PC-9 (cell line): ENCODE data around the gene SMARCAD1. TPM values are rescaled to one million over a fixed set of nuclear protein-coding genes. Genes with fewer than 3 reads are reported as not detected.

Source experiments
- BruUV-seq: library from RNA; stranded (reverse); fragments of 400-500 nt; replicated peaks from 2 replicates; lab custom pipeline; 2021; lab: Mats Ljungman, UMichigan
- CTCF ChIA-PET: fragments of 300-600 bp; sonication (Branson Sonifier 250); formaldehyde crosslinking; loops from one replicate; lab custom pipeline; 2022; ENCODE audit warnings: antibody characterized with exemption; lab: Charles Lee
- POLR2A ChIA-PET: fragments of 300-600 bp; sonication (Branson Sonifier 250); formaldehyde crosslinking; loops from one replicate; lab custom pipeline; 2022; ENCODE audit warnings: antibody characterized with exemption; ENCODE audit not compliant: unreplicated experiment; lab: Charles Lee
- DNase-seq, 2 experiments: peaks; one replicate each; pipeline versions ENCODE4 v3.0.0 to v3.0.0-alpha.2; 2015 to 2022; ENCODE audit warnings: mixed read lengths in 1 of 2
- H2AFZ ChIP-seq: fragments of 200-600 bp; sonication (generic); 2 replicates; pipeline ENCODE4 v1.8.1; 2017; ENCODE audit warnings: antibody characterized with exemption
- H3F3A ChIP-seq: fragments of 200-600 bp; sonication (generic); 2 replicates; pipeline ENCODE4 v1.8.1; 2017; ENCODE audit warnings: antibody characterized with exemption, mild to moderate bottlenecking, low read depth; ENCODE audit not compliant: insufficient read depth
- H3K27ac ChIP-seq: fragments of 200-600 bp; sonication (generic); 2 replicates; pipeline ENCODE4 v1.6.1; 2016; ENCODE audit warnings: mixed run types
- H3K27me3 ChIP-seq: fragments of 200-600 bp; sonication (generic); 2 replicates; pipeline ENCODE4 v1.6.1; 2016; ENCODE audit warnings: low read depth, mixed run types; ENCODE audit not compliant: insufficient read depth
- H3K36me3 ChIP-seq: fragments of 200-600 bp; sonication (generic); 2 replicates; pipeline ENCODE4 v1.6.1; 2016; ENCODE audit warnings: low read depth, mixed run types
- H3K4me1 ChIP-seq: fragments of 200-600 bp; sonication (generic); replicated peaks from 2 replicates; pipeline ENCODE4 v1.6.1; 2016; ENCODE audit warnings: mixed run types; ENCODE audit not compliant: insufficient read depth
- H3K4me2 ChIP-seq: fragments of 200-600 bp; sonication (generic); 2 replicates; pipeline ENCODE4 v1.6.1; 2017; ENCODE audit warnings: mixed run types
- H3K4me3 ChIP-seq: fragments of 200-600 bp; sonication (generic); 2 replicates; pipeline ENCODE4 v1.6.1; 2016; ENCODE audit warnings: mixed run types
- H3K79me2 ChIP-seq: fragments of 200-600 bp; sonication (generic); 2 replicates; pipeline ENCODE4 v1.6.1; 2017; ENCODE audit warnings: low read depth, mixed run types
- H3K9me2 ChIP-seq: fragments of 200-600 bp; sonication (generic); 2 replicates; pipeline ENCODE4 v1.8.1; 2017; ENCODE audit warnings: mild to moderate bottlenecking; ENCODE audit not compliant: insufficient read depth
- H3K9me3 ChIP-seq: fragments of 200-600 bp; sonication (generic); 2 replicates; pipeline ENCODE4 v1.8.1; 2016; ENCODE audit warnings: low read depth; ENCODE audit not compliant: insufficient read depth
- H4K20me1 ChIP-seq: fragments of 200-600 bp; sonication (generic); 2 replicates; pipeline ENCODE4 v1.8.1; 2017; ENCODE audit not compliant: insufficient read depth
- EZH2 ChIP-seq: fragments of 200-600 bp; sonication (generic); IDR thresholded peaks from 2 replicates; pipeline ENCODE4 v1.8.0; 2017; ENCODE audit warnings: antibody characterized with exemption, low read depth
- intact Hi-C: fragments of 100-400 bp; cut with micrococcal nuclease; formaldehyde crosslinking; loops from one replicate; pipeline ENCODE4 v1.10.0; 2022; ENCODE audit not compliant: unreplicated experiment
- total RNA-seq: library from RNA; stranded (reverse); gene quantifications from 2 replicates; pipeline ENCODE4 v1.2.3, GENCODE V29; 2021
- TF ChIP-seq, protein P1 (sequence below): fragments of 200-600 bp; sonication (generic); conservative IDR thresholded peaks from 2 replicates; pipeline ENCODE4 v1.6.1; 2017; ENCODE audit warnings: mixed run types, antibody characterized with exemption, mild to moderate bottlenecking, moderate library complexity

SMARCAD1 gene
- total RNA-seq, 1 experiment from 2014 or later = 17.1 TPM

DNA sequence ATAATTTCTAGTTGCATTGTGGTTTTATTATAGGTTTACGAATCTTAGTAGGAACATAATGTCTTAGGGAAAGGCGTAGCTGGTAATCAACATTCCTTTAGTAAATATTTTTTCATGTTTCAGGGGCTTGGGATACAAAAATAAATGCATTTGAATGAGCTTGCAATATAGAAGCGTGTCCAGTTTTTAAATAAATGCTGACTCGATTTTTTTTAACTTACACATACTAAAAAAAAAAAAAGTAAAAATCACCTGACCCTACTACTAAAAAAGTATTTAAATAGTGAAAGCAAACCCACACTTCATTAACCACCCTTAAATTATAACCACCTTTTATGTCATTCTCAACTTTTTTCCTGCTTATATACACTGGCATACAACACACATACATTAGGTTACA is 29.6 kb downstream of the SMARCAD1 start:
- Histone ChIP-seq H3K79me2 (no peaks in the 10 kb centered on the region), H3K4me2 (no peak overlapping the region), H3K27me3 (no peaks in the 10 kb centered on the region), H3K4me3 (no peak overlapping the region), H3K27ac (no peak overlapping the region), H3K9me2 (no peaks in the 10 kb centered on the region), H4K20me1 (no peaks in the 10 kb centered on the region), H3F3A (no peaks in the 10 kb centered on the region), H3K9me3 (no peaks in the 10 kb centered on the region), H2AFZ (no peak overlapping the region), H3K36me3 (peaks cover 5% of the 10 kb centered on the region; the same call in 1 of the 2 replicates), H3K4me1 (no peaks in the 10 kb centered on the region)
- intact Hi-C loops = no loop called here
- CTCF ChIA-PET = no interaction called here
- DNase-seq = no peak
- no TSS peak for BruUV-seq
- POLR2A ChIA-PET = no interaction called here
- no peak for TF ChIP-seq EZH2
- TF ChIP-seq, protein P1, sequence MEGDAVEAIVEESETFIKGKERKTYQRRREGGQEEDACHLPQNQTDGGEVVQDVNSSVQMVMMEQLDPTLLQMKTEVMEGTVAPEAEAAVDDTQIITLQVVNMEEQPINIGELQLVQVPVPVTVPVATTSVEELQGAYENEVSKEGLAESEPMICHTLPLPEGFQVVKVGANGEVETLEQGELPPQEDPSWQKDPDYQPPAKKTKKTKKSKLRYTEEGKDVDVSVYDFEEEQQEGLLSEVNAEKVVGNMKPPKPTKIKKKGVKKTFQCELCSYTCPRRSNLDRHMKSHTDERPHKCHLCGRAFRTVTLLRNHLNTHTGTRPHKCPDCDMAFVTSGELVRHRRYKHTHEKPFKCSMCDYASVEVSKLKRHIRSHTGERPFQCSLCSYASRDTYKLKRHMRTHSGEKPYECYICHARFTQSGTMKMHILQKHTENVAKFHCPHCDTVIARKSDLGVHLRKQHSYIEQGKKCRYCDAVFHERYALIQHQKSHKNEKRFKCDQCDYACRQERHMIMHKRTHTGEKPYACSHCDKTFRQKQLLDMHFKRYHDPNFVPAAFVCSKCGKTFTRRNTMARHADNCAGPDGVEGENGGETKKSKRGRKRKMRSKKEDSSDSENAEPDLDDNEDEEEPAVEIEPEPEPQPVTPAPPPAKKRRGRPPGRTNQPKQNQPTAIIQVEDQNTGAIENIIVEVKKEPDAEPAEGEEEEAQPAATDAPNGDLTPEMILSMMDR = no peak

DNA sequence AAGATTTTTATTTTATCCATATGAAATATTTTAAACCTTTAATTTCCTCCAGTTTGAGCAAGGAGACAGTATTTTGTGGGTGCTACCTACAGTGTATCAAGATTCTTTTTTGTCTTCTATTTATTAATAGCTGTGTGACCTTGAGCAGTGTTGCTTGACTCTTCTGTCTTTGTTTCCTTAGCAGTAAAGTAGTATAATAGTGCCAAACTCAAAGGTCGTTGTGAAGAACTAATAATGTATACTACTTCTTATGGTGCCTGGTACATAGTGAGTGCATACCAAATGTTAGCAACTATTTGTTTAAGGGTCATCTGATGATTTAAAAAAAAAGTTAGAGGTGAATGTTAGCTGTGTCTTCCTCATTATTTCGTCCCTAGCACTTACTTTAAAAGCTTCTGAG is 30.5 kb downstream of the SMARCAD1 start:
- intact Hi-C loops = no loop called here
- Histone ChIP-seq H3K4me2 (no peak overlapping the region), H3K36me3 (peaks cover 5% of the 10 kb centered on the region; the same call in 1 of the 2 replicates), H2AFZ (no peak overlapping the region), H3K4me1 (no peaks in the 10 kb centered on the region), H3K9me3 (no peaks in the 10 kb centered on the region), H4K20me1 (no peaks in the 10 kb centered on the region), H3K27me3 (no peaks in the 10 kb centered on the region), H3K27ac (no peak overlapping the region), H3F3A (no peaks in the 10 kb centered on the region), H3K9me2 (no peaks in the 10 kb centered on the region), H3K79me2 (no peaks in the 10 kb centered on the region), H3K4me3 (no peak overlapping the region)
- no TSS peak for BruUV-seq
- CTCF ChIA-PET = no interaction called here
- POLR2A ChIA-PET = no interaction called here
- DNase-seq = no peak
- no peak for TF ChIP-seq EZH2
- TF ChIP-seq, protein P1 = no peak

DNA sequence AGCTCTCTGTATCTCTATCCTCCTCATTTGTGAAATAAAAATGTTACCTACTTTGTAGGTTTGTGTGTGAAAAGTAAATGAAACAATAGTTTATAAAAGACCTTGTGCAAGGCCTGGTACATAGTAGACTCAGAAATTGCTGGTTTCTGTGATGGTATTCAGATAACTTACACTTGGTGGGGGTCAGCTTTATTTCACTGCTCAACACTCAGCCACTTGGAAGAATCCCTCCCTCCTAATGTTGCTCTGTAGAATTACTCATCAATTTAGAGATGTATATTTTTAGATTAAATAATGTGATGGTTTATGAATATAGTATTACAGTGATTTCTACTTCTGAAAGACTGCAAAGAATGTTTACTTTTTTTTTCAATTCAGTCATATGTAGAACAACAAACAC is 32.7 kb downstream of the SMARCAD1 start:
- CTCF ChIA-PET = no interaction called here
- no peaks in the 10 kb centered on the region for H3K9me3 ChIP-seq
- no peak overlapping the region for H3K4me2 ChIP-seq
- H2AFZ ChIP-seq = no peak overlapping the region
- intact Hi-C loops = no loop called here
- no peak overlapping the region for H3K27ac ChIP-seq
- H3K9me2 ChIP-seq = no peaks in the 10 kb centered on the region
- DNase-seq = no peak
- no peaks in the 10 kb centered on the region for H3K79me2 ChIP-seq
- no peaks in the 10 kb centered on the region for H4K20me1 ChIP-seq
- H3F3A ChIP-seq = no peaks in the 10 kb centered on the region
- H3K4me1 ChIP-seq = no peaks in the 10 kb centered on the region
- BruUV-seq = no TSS peak
- peaks cover 5% of the 10 kb centered on the region; the same call in 1 of the 2 replicates for H3K36me3 ChIP-seq
- H3K4me3 ChIP-seq = no peak overlapping the region
- no peaks in the 10 kb centered on the region for H3K27me3 ChIP-seq
- POLR2A ChIA-PET = interaction anchor here (0.6 kb wide), 1 partner anchor 81 kb away, joined by 3 read pairs; no protein-coding TSS in a partner anchor
- TF ChIP-seq, protein P1 = no peak
- no peak for TF ChIP-seq EZH2
